Thymus (tissue), 11 donors: ENCODE results near the gene HES2. TPM values are rescaled to one million over a fixed set of nuclear protein-coding genes. Genes with fewer than 3 reads are reported as not detected.
"Not testable (repeated sequence)": the region's sequence is repeated elsewhere in the genome, so short reads cannot be mapped to it uniquely, and the experiment has no call there.

Experiments
- DNase-seq, 9 donors: peaks; one replicate each; pipeline ENCODE4 v3.0.0-alpha.2; 2013; ENCODE audit warnings: low spot score in 9 of 9, low read depth in 6 of 9, missing footprints in 1 of 9
- H3K27ac ChIP-seq, 2 donors: one replicate each; pipeline ENCODE4 v1.5.1; 2013; ENCODE audit warnings: control low read depth in 1 of 2, low read depth in 1 of 2, low read length in 1 of 2, mild to moderate bottlenecking in 1 of 2, moderate library complexity in 1 of 2
- H3K27me3 ChIP-seq, 2 donors: one replicate each; pipeline ENCODE4 v1.5.1; 2013; ENCODE audit warnings: low read length in 1 of 2; ENCODE audit not compliant: control insufficient read depth in 2 of 2, insufficient read depth in 1 of 2
- H3K36me3 ChIP-seq, 2 donors: one replicate each; pipeline ENCODE4 v1.5.1; 2013; ENCODE audit warnings: low read length in 1 of 2, mild to moderate bottlenecking in 1 of 2, moderate library complexity in 1 of 2; ENCODE audit not compliant: control insufficient read depth in 2 of 2, insufficient read depth in 2 of 2
- H3K4me1 ChIP-seq, 2 donors: one replicate each; pipeline ENCODE4 v1.5.1; 2013; ENCODE audit warnings: low read length in 2 of 2; ENCODE audit not compliant: control insufficient read depth in 2 of 2, insufficient read depth in 2 of 2
- H3K4me3 ChIP-seq, 2 donors: one replicate each; pipeline ENCODE4 v1.5.1; 2013; ENCODE audit warnings: low read length in 2 of 2, control low read depth in 1 of 2, mild to moderate bottlenecking in 1 of 2
- H3K9me3 ChIP-seq, 2 donors: one replicate each; pipeline ENCODE4 v1.5.1; 2013; ENCODE audit warnings: low read length in 1 of 2, mild to moderate bottlenecking in 1 of 2; ENCODE audit not compliant: control insufficient read depth in 2 of 2, insufficient read depth in 1 of 2
- WGBS: extraction: QIAGEN DNeasy Blood & Tissue Kit; methylation state at CpG from one replicate; pipeline ENCODE4 v1.1.7; 2013; 5-methylcytosine and 5-hydroxymethylcytosine counted together
- polyA plus RNA-seq: library from polyadenylated mRNA; stranded (reverse); fragments of 200-250 nt; gene quantifications from one replicate; pipeline ENCODE4 v1.2.3, GENCODE V29; 2013
- total RNA-seq: library from RNA; stranded (reverse); fragments of 120-200 nt; gene quantifications from one replicate; pipeline ENCODE4 v1.2.4, GENCODE V29; 2013
- donor health status: healthy.

The HES2 gene
- total and polyA plus RNA-seq, 2 donors = 0.24 to 2.2 TPM

DNA sequence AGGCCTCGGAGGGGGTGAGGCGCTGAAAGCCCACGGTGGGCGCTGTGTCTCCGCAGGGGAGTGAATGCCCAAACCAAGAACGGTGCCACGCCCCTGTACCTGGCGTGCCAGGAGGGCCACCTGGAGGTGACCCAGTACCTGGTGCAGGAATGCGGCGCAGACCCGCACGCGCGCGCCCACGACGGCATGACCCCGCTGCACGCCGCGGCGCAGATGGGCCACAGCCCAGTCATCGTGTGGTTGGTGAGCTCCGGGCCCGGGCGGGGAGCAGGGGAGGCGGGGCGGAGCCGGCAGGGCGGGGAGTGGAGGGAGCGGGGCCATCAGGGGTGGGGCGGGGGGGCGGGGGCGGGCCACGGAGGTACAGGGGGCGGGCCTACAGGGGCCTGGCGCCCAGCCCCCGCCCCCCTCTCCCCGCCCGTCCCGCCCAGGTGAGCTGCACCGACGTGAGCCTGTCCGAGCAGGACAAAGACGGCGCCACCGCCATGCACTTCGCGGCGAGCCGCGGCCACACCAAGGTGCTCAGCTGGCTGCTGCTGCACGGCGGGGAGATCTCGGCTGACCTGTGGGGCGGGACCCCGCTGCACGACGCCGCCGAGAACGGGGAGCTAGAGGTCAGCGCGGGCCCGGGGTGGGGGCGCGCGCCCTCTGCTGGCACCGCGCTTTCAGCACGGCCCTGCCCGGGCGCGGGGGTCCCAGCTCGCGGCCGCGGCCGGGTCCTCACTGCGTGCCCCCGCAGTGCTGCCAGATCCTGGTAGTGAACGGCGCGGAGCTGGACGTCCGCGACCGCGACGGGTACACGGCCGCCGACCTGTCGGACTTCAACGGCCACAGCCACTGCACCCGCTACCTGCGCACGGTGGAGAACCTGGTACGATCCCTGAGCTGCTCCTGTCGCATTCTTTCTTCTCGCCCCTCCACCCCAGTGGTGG lies 20.7 kb upstream of the HES2 start:
- Histone ChIP-seq H3K4me3 (peak overlapping the region in 1 of 2 donors; percentile 32), H3K9me3 (no peaks in the 10 kb centered on the region), H3K4me1 (no peaks in the 10 kb centered on the region), H3K36me3 (no peaks in the 10 kb centered on the region), H3K27ac (no peak overlapping the region), H3K27me3 (peaks cover 25 to 75% of the 10 kb centered on the region in 2 donors)
- 7% methylated on average over 101 of the region's 101 CpGs for WGBS
- peak in 3 of 9 donors; percentile 27 to 54 (median 33) for DNase-seq

DNA sequence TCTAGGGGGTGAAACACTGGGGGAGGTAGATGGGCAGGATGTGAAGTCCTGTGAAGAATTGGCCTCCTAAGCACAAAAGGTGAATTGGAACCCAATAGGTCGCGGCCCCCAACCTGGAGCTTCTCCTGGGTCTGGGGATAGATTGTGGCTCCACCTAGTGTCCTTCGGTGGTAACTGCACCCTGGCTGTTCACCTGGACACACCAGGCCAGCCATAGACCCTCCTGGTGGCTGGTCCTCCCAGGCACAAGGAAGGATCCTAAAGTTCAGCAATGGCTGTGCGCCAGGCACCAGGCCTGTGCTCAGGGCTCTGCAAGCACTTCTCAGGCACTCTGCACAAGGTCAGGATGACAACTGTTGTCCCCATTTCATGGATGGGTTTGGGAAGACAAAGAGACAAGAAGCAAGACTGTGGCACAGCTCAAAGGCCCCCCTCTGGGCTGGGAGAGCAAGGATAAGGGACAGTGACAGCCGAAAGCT lies 18.4 kb upstream of the HES2 start:
- Histone ChIP-seq H3K27me3 (peaks cover 15 to 55% of the 10 kb centered on the region in 2 donors), H3K4me1 (no peaks in the 10 kb centered on the region), H3K4me3 (no peak overlapping the region), H3K36me3 (no peaks in the 10 kb centered on the region), H3K27ac (no peak overlapping the region), H3K9me3 (no peaks in the 10 kb centered on the region)
- WGBS = 16% methylated on average over 5 of the region's 5 CpGs
- DNase-seq = peak in 6 of 9 donors; percentile 34 to 70 (median 57)

DNA sequence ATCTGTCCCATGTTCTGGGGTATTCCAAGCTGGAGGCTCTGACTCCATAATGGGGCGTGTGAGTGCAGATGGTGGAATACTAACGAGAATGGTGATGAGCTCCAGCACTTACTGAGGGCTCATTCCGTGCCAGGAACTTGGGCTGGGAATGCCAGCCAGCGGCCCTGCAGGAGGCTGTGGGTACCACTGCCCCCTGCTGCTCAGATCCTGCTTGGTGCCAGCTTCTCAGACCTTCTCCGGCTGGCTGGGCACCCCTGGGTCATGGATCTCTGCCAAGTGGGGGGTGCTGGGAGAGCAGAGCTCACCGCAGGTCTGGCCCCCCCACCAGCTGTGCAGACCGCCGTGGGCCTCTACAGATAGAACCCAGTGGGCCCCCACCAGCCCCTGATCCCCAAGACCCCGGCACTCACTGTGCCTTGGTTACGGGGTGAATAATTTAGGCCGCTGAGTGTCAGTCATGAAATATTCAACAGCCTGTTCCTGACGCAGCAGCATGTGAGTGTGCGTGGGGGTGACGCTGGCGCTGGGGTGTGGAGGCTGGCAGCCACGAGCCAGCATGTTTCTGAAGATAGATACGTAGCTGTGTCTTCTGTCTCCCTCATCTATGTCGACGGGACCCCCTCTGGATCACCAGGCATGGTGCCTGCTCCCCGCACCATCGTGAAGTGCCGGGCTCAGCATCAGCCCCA lies 17.4 kb upstream of the HES2 start:
- H3K27ac ChIP-seq, H3K4me1 ChIP-seq, H3K4me3 ChIP-seq, H3K9me3 ChIP-seq, H3K36me3 ChIP-seq, DNase-seq: not testable (repeated sequence)
- peaks cover 15 to 58% of the 10 kb centered on the region in 2 donors for H3K27me3 ChIP-seq
- WGBS = 76% methylated on average over 22 of the region's 22 CpGs

DNA sequence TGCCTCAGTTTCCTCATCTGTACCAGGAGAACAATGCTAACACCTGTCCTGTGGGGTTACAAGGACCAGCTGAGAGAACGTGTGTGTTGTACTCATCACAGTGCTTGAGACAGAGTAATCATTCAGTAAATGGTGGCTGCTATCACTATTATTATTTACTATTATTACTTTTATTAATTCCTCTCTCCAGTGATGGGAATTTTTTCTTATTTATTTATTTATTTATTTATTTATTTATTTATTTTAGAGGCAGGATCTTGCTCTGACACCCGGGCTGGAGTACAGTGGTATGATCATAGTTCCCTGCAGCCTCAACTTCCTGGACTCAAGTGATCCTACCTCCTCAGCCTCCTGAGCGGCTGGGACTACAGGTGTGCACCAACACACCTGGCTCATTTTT lies 16.6 kb upstream of the HES2 start:
- H3K4me1 ChIP-seq, H3K27ac ChIP-seq, H3K4me3 ChIP-seq, H3K9me3 ChIP-seq, H3K36me3 ChIP-seq, DNase-seq: not testable (repeated sequence)
- peaks cover 8 to 54% of the 10 kb centered on the region in 2 donors for H3K27me3 ChIP-seq
- 88% methylated on average over 3 of the region's 3 CpGs for WGBS

DNA sequence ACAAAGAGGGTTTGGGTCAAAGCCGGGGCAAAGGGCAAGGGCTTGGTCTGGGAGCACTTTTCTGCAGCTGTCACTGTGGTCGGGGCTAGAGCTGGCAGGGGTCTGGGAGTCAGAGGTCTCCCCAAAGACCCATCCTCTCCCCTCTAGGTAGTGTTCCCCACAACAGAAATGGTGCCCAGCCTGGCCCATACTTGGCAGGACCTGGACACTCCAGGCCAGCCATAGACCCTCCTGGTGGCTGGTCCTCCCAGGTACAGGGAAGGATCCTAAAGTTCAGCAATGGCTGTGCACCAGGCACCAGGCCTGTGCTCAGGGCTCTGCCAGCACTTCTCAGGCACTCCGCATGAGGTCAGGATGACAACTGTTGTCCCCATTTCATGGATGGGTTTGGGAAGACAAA lies 15.8 kb upstream of the HES2 start:
- H3K36me3 ChIP-seq = no peaks in the 10 kb centered on the region
- H3K4me1 ChIP-seq = no peaks in the 10 kb centered on the region
- no peak overlapping the region for H3K4me3 ChIP-seq
- H3K27me3 ChIP-seq = peaks cover 6 to 52% of the 10 kb centered on the region in 2 donors
- DNase-seq = no peak
- WGBS = 80% methylated on average over 3 of the region's 3 CpGs
- no peak overlapping the region for H3K27ac ChIP-seq
- H3K9me3 ChIP-seq = no peaks in the 10 kb centered on the region

DNA sequence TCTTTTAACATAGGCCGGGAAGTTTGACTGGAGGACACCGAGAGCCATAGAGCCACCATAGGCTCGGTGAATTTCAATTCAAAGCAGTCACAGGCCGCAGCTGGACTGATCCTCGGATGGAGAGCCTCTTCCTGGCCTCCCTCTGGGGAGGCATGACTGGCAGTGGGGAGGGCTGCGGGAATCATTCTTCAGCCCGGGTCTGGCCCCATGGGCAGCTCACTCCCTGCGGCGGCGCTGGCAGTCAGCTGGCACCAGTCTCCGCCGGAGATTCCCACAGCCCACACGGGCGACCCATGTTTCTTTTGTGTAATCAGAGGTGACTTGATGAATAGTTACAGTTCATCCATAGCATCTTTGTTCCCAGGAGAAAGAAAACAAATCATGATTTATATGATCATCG lies 15.4 kb upstream of the HES2 start:
- WGBS = 95% methylated on average over 15 of the region's 15 CpGs
- no peak overlapping the region for H3K27ac ChIP-seq
- no peaks in the 10 kb centered on the region for H3K9me3 ChIP-seq
- peaks cover 6 to 52% of the 10 kb centered on the region in 2 donors for H3K27me3 ChIP-seq
- H3K4me1 ChIP-seq = no peaks in the 10 kb centered on the region
- no peaks in the 10 kb centered on the region for H3K36me3 ChIP-seq
- no peak overlapping the region for H3K4me3 ChIP-seq
- DNase-seq = no peak

DNA sequence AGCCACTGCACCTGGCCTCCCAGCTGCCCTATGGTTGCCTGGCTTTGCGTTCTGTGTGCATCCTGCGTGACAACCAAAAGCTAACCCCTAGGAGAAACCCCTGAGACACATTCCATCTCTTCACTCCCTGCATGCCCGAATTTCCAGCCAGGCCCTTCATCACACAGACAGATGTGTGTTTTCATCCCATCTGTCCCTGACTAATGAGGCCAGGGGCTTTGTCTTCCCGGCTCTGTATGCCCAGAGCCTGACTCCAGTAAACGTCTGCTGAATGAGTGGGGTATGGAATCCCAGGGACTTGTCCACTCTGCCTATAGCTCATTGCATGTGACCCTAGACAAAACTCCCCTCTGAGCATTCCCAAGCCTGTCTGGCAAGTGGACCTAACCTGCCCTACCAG lies 14.5 kb upstream of the HES2 start:
- H3K27me3 ChIP-seq = peaks cover 6 to 51% of the 10 kb centered on the region in 2 donors
- no peak overlapping the region for H3K4me3 ChIP-seq
- no peaks in the 10 kb centered on the region for H3K4me1 ChIP-seq
- no peaks in the 10 kb centered on the region for H3K9me3 ChIP-seq
- H3K36me3 ChIP-seq = no peaks in the 10 kb centered on the region
- DNase-seq = no peak
- WGBS = 93% methylated on average over 5 of the region's 5 CpGs
- no peak overlapping the region for H3K27ac ChIP-seq

DNA sequence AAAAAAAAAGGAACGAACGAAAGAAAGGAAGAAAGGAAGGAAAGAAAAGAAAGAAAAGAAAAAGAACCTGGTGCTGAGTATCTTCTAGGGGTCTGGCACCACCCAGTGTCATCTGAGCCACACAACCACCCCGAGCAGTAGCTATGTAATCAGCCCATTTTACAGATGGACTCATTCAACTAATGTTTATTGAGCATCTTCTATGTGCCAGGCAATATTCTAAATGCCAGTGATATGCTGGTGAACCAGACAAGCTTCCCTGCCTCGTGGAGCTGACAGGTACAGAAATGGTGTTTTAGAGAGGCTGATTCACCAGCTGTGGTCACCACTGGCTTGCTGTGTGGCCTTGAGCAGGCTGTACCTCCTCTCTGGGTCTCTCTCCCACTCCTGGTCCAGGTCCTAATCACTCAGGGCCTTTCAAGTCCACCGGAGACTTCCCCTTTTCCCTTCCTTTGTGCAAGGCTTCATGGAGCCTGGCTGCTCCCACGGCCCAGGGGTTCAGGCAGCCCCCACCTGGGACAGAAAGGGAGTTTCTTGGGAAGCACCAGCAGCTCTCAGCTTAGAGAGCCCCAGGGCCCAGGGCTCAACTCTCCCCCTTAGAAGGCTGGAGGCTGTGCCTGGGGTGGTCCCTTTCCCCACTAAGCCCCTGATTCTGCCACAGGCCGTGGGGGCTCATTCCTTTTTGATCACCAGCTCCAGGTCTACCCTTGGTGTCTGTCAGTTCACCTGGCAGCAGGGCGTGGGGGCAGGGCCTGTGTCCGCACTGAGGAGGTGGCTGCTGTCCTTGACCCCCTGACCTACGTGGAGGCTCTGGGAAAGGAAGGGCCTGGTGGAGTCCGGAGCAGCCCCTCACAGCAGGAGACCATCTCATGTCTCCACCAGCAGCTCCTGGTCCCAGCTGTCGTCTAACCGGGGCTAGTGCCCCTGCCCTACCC lies 12.2 kb upstream of the HES2 start:
- not testable (repeated sequence) for H3K4me3 ChIP-seq, H3K4me1 ChIP-seq, H3K36me3 ChIP-seq, DNase-seq, H3K9me3 ChIP-seq, H3K27ac ChIP-seq
- H3K27me3 ChIP-seq = peaks cover 6 to 51% of the 10 kb centered on the region in 2 donors
- 81% methylated on average over 13 of the region's 13 CpGs for WGBS
